K562 (cell line): ENCODE results near the gene RHBDD1. TPM values are rescaled to one million over a fixed set of nuclear protein-coding genes. Genes with fewer than 3 reads are reported as not detected.

Source experiments
- ATAC-seq: fragments of 200-7000 bp; cut with Tn5 transposase; 3 replicates; pipeline ENCODE4 v1.9.1; 2020; ENCODE audit warnings: moderate library complexity
- BruUV-seq: library from RNA; stranded (reverse); fragments of 400-500 nt; replicated peaks from 2 replicates; lab custom pipeline; 2021; lab: Mats Ljungman, UMichigan
- CTCF ChIA-PET: fragments of 300-600 bp; formaldehyde crosslinking; extraction: SDS; loops from one replicate; lab custom pipeline; 2021; ENCODE audit warnings: low intra/inter-chr PET ratio; lab: Yijun Ruan, JAX
- POLR2A ChIA-PET: fragments of 300-600, 350-650 bp; sonication (Branson Sonifier 250); formaldehyde crosslinking; extraction: SDS; loops from one replicate; lab custom pipeline; 2021; ENCODE audit warnings: antibody characterized with exemption, inconsistent platforms; lab: Yijun Ruan, JAX
- DNase-seq, 4 experiments: peaks; one replicate each; pipeline versions ENCODE4 v3.0.0 to v3.0.0-alpha.2; 2011 to 2018; ENCODE audit warnings: low spot score in 3 of 4, mixed read lengths in 3 of 4; ENCODE audit errors: extremely low read depth in 1 of 4
- FAIRE-seq: peaks from 2 replicates; lab custom pipeline; 2011; peaks lifted over from hg19 to GRCh38; lab: Jason Lieb, UNC
- H2AFZ ChIP-seq: 2 replicates; pipeline ENCODE4 v1.6.0; 2011; ENCODE audit warnings: low read depth, low read length, control low read depth, inconsistent platforms
- H3K27ac ChIP-seq: fragments of 200-600 bp; 3 replicates; pipeline ENCODE4 v1.8.0; 2011; ENCODE audit warnings: low read depth, mild to moderate bottlenecking, control low read depth, inconsistent platforms, low read length, moderate library complexity, mixed read lengths; ENCODE audit errors: extremely low read depth
- H3K27me3 ChIP-seq, 2 experiments: fragments of 300-600 bp in 1 of 2; 2 replicates in 1 of 2; 3 replicates in 1 of 2; pipeline versions ENCODE4 v1.6.0 to v1.8.0; 2011; ENCODE audit warnings: inconsistent platforms in 2 of 2, low read length in 2 of 2, mild to moderate bottlenecking in 1 of 2, mixed read lengths in 1 of 2, moderate library complexity in 1 of 2; ENCODE audit not compliant: control insufficient read depth in 2 of 2, insufficient read depth in 2 of 2
- H3K36me3 ChIP-seq: fragments of 300-600 bp; 3 replicates; pipeline ENCODE4 v1.8.0; 2011; ENCODE audit warnings: mild to moderate bottlenecking, low read length, inconsistent platforms; ENCODE audit not compliant: control insufficient read depth, insufficient read depth
- H3K4me1 ChIP-seq, 2 experiments: fragments of 200-600 bp in 1 of 2; replicated peaks in 1 of 2; 2 replicates in 1 of 2; 3 replicates in 1 of 2; pipeline versions ENCODE4 v1.5.1 to v1.8.0; 2011; ENCODE audit warnings: inconsistent platforms in 2 of 2, low read length in 2 of 2, mild to moderate bottlenecking in 1 of 2, mixed read lengths in 1 of 2, moderate library complexity in 1 of 2; ENCODE audit not compliant: control insufficient read depth in 2 of 2, insufficient read depth in 2 of 2
- H3K4me2 ChIP-seq: 2 replicates; pipeline ENCODE4 v1.6.1; 2011; ENCODE audit warnings: low read length, control low read depth, inconsistent platforms, mixed read lengths; ENCODE audit not compliant: insufficient read depth
- H3K4me3 ChIP-seq: fragments of 200-600 bp; sonication (generic), shearing (Covaris generic); 2 replicates; pipeline ENCODE4 v1.5.1; 2016; ENCODE audit warnings: control low read depth, inconsistent platforms
- H3K79me2 ChIP-seq: fragments of 200-600 bp; 3 replicates; pipeline ENCODE4 v1.8.0; 2011; ENCODE audit warnings: low read length, inconsistent platforms; ENCODE audit not compliant: control insufficient read depth, insufficient read depth
- H3K9ac ChIP-seq, 2 experiments: 2 replicates each; pipeline versions ENCODE4 v1.6.0 to v1.6.1; 2011; ENCODE audit warnings: low read depth in 2 of 2, low read length in 2 of 2, control low read depth in 1 of 2, inconsistent platforms in 1 of 2, mild to moderate bottlenecking in 1 of 2, mixed read lengths in 1 of 2; ENCODE audit not compliant: insufficient read depth in 1 of 2
- H3K9me1 ChIP-seq: one replicate; pipeline ENCODE4 v1.6.0; 2011; ENCODE audit warnings: inconsistent platforms, mild to moderate bottlenecking, low read length, moderate library complexity; ENCODE audit not compliant: control insufficient read depth, insufficient read depth
- H3K9me3 ChIP-seq: replicated peaks from 2 replicates; pipeline ENCODE4 v1.5.1; 2011; ENCODE audit warnings: low read depth, low read length, inconsistent platforms; ENCODE audit not compliant: control insufficient read depth, insufficient read depth
- H4K20me1 ChIP-seq: replicated peaks from 2 replicates; pipeline ENCODE4 v1.6.1; 2011; ENCODE audit warnings: low read length, inconsistent platforms, mixed read lengths; ENCODE audit not compliant: control insufficient read depth, insufficient read depth
- ADNP ChIP-seq: fragments of 200-800 bp; sonication (Bioruptor generic); IDR thresholded peaks from 2 replicates; pipeline ENCODE4 v1.6.1; 2016; ENCODE audit warnings: missing genetic modification characterization, missing compliant biosample characterization
- BRD4 ChIP-seq: fragments of 200-600 bp; sonication (generic); IDR thresholded peaks from 2 replicates; pipeline ENCODE4 v1.6.1; 2017; ENCODE audit warnings: inconsistent platforms
- ELF4 ChIP-seq: fragments of 450-650 bp; formaldehyde crosslinking; IDR thresholded peaks from 2 replicates; pipeline ENCODE4 v1.4.0; 2022; ENCODE audit warnings: missing genetic modification characterization
- HMGN3 ChIP-seq: IDR thresholded peaks from 2 replicates; pipeline ENCODE4 v1.6.1; 2011; ENCODE audit warnings: borderline replicate concordance, low read depth, mild to moderate bottlenecking, mixed read lengths, low read length; ENCODE audit not compliant: insufficient read length; ENCODE audit errors: extremely low read depth
- HMGXB4 ChIP-seq: sonication (generic); formaldehyde crosslinking; IDR thresholded peaks from 2 replicates; pipeline ENCODE4 v1.8.1; 2023; ENCODE audit warnings: mild to moderate bottlenecking, missing genetic modification reagents
- MAZ ChIP-seq, 2 experiments: fragments of 450-650 bp in 1 of 2; sonication (generic) in 1 of 2; formaldehyde crosslinking; IDR thresholded peaks in 1 of 2; conservative IDR thresholded peaks in 1 of 2; 2 replicates each; pipeline versions ENCODE4 v1.4.0 to v1.5.0; 2020; ENCODE audit warnings: mild to moderate bottlenecking in 1 of 2, missing genetic modification reagents in 1 of 2
- MNT ChIP-seq, 2 experiments: fragments of 450-650 bp; conservative IDR thresholded peaks; 2 replicates each; pipeline ENCODE4 v1.6.1; 2017; ENCODE audit warnings: mild to moderate bottlenecking in 2 of 2, moderate library complexity in 2 of 2
- NR0B1 ChIP-seq: fragments of 450-650 bp; IDR thresholded peaks from one replicate; pipeline ENCODE4 v1.6.1; 2018; ENCODE audit warnings: mild to moderate bottlenecking, moderate library complexity; ENCODE audit not compliant: partially characterized antibody
- NR2C2 ChIP-seq, 2 experiments: fragments of 200-800 bp in 1 of 2; sonication (Bioruptor generic) in 1 of 2; sonication (generic) in 1 of 2; formaldehyde crosslinking in 1 of 2; IDR thresholded peaks; 2 replicates each; pipeline versions ENCODE4 v1.6.1 to v1.8.0; 2016 to 2022; ENCODE audit warnings: mild to moderate bottlenecking in 1 of 2, missing compliant biosample characterization in 1 of 2, missing genetic modification characterization in 1 of 2, missing genetic modification reagents in 1 of 2
- SNAPC5 ChIP-seq: fragments of 250-450 bp; sonication (Bioruptor Pico); IDR thresholded peaks from 2 replicates; pipeline ENCODE4 v1.8.0; 2021; ENCODE audit warnings: moderate library complexity, mild to moderate bottlenecking, inconsistent platforms
- TEAD4 ChIP-seq, 2 experiments: sonication (generic) in 1 of 2; formaldehyde crosslinking in 1 of 2; IDR thresholded peaks; 2 replicates each; pipeline versions ENCODE4 v1.6.1 to v1.8.0; 2012 to 2022; ENCODE audit warnings: borderline replicate concordance in 1 of 2, inconsistent platforms in 1 of 2, low read length in 1 of 2, mild to moderate bottlenecking in 1 of 2, missing genetic modification reagents in 1 of 2
- TFAM ChIP-seq: fragments of 250-450 bp; sonication (Bioruptor Pico); conservative IDR thresholded peaks from 2 replicates; pipeline ENCODE4 v1.5.0; 2021; ENCODE audit warnings: mild to moderate bottlenecking, moderate library complexity
- THRAP3 ChIP-seq: fragments of 450-650 bp; IDR thresholded peaks from 2 replicates; pipeline ENCODE4 v1.6.1; 2016; ENCODE audit warnings: mild to moderate bottlenecking, inconsistent platforms, borderline replicate concordance
- ZNF165 ChIP-seq: fragments of 250-450 bp; sonication (Bioruptor Pico); IDR thresholded peaks from 2 replicates; pipeline ENCODE4 v1.4.0; 2020; ENCODE audit warnings: borderline replicate concordance
- ZNF699 ChIP-seq: fragments of 250-450 bp; sonication (Bioruptor Pico); IDR thresholded peaks from 2 replicates; pipeline ENCODE4 v1.8.0; 2021; ENCODE audit warnings: mild to moderate bottlenecking, moderate library complexity; ENCODE audit not compliant: insufficient replicate concordance
- WGBS: fragments of 100-300 bp; shearing (Covaris generic); methylation state at CpG from one replicate; pipeline ENCODE4 v1.1.6; 2016; ENCODE audit warnings: low coverage, mixed read lengths; ENCODE audit not compliant: insufficient coverage; ENCODE audit errors: missing lambda C conversion rate; 5-methylcytosine and 5-hydroxymethylcytosine counted together
- in situ Hi-C: fragments of 300-500 bp; cut with MboI; formaldehyde crosslinking; loops from 4 replicates; pipeline ENCODE4 v1.15.0; 2018; ENCODE audit warnings: inconsistent platforms, mixed read lengths
- intact Hi-C: fragments of 100-400 bp; cut with micrococcal nuclease; formaldehyde crosslinking; loops from 2 replicates; pipeline ENCODE4 v1.14.2; 2022
- polyA plus RNA-seq, 8 experiments: library from polyadenylated mRNA; depleted of rRNA in 4 of 8; stranded (reverse) in 5 of 8; unstranded in 3 of 8; fragments of >200 nt; fragmentation: Nextera tagmentation in 2 of 8; fragmentation: Illumina TruSeq in 1 of 8; extraction: Ambion mirVana in 2 of 8; extraction: Trizol in 1 of 8; gene quantifications; 2 replicates each; pipeline versions ENCODE4 v1.2.1 to v1.2.3, GENCODE V29; 2011 to 2014; ENCODE audit warnings: inconsistent platforms in 1 of 8, missing spikeins in 1 of 8
- total RNA-seq, 7 experiments: library from RNA; depleted of rRNA in 6 of 7; stranded (reverse); fragments of >200 nt in 6 of 7; fragmentation: Illumina TruSeq in 2 of 7; extraction: Trizol in 2 of 7; gene quantifications; 2 replicates each; pipeline versions ENCODE4 v1.2.1 to v1.2.3, GENCODE V29; 2011 to 2021; ENCODE audit warnings: low replicate concordance in 1 of 7

RHBDD1 gene
- total and polyA plus RNA-seq, 9 of the 15 experiments (the other 6 are each of a cell fraction or from before 2014, with no cell fraction given), result 4.8 to 34.8 (median 15.6) TPM

- H3K4me3 ChIP-seq, result no peak overlapping the region
- H3K27ac ChIP-seq, result no peak overlapping the region
- ATAC-seq, result no peak
- 56% methylated on average over 1 of the region's 1 CpG for WGBS
- H3K4me2 ChIP-seq, result no peak overlapping the region
- no peaks in the 10 kb centered on the region for H3K27me3 ChIP-seq
- in situ Hi-C loops (no loop called here), intact Hi-C loops (no loop called here)
- no peaks in the 10 kb centered on the region for H3K79me2 ChIP-seq
- DNase-seq, result no peak
- H2AFZ ChIP-seq, result no peak overlapping the region
- peaks cover 3% of the 10 kb centered on the region for H3K9me1 ChIP-seq
- peaks cover 9% of the 10 kb centered on the region; the same call in 2 of the 3 replicates for H3K36me3 ChIP-seq
- no peaks in the 10 kb centered on the region for H3K9me3 ChIP-seq
- H4K20me1 ChIP-seq, result no peaks in the 10 kb centered on the region
- BruUV-seq, result no TSS peak
- ChIA-PET POLR2A (no interaction called here), CTCF (no interaction called here)
- H3K4me1 ChIP-seq, result peaks cover 0 to 3% of the 10 kb centered on the region in 2 experiments; a peak in 2 of 5 replicates
- H3K9ac ChIP-seq, result no peak overlapping the region
- no peak for FAIRE-seq
- no peak for TF ChIP-seq MNT (conservative IDR thresholded peaks at IDR 0.05)
- TF ChIP-seq BRD4, result no peak
- no peak for TF ChIP-seq SNAPC5 (CRISPR knock-in tag)
- TF ChIP-seq ADNP (tag), result no peak
- no peak for TF ChIP-seq ZNF165
- TF ChIP-seq ZNF699 (CRISPR knock-in tag), result no peak
- no peak for TF ChIP-seq HMGXB4
- no peak for TF ChIP-seq HMGN3
- no peak for TF ChIP-seq NR0B1
- no peak for TF ChIP-seq NR2C2 (CRISPR knock-in tag; IDR thresholded peaks at IDR 0.05)
- no peak for TF ChIP-seq NR2C2 (tag; IDR thresholded peaks at IDR 0.05)
- no peak for TF ChIP-seq THRAP3
- no peak for TF ChIP-seq ELF4 (CRISPR knock-in tag)
- no peak for TF ChIP-seq MAZ (CRISPR knock-in tag; conservative IDR thresholded peaks at IDR 0.05 in 1 of 2, IDR thresholded peaks at IDR 0.05 in 1 of 2)
- no peak for TF ChIP-seq TFAM
- no peak for TF ChIP-seq TEAD4 (IDR thresholded peaks at IDR 0.05; ENCODE audit: low read length)
- TF ChIP-seq TEAD4 (CRISPR knock-in tag; IDR thresholded peaks at IDR 0.05; ENCODE audit: borderline replicate concordance), result no peak
These were observed 38.0 kb downstream of the RHBDD1 start for GRCh38 chr2:226873826-226874225.
